RWPE2 (cell line): ENCODE results near the gene ELAVL4.

ENCODE experiments used
- ATAC-seq: fragments of 200-7000 bp; cut with Tn5 transposase; 3 replicates; pipeline ENCODE4 v1.9.1; 2021; ENCODE audit warnings: low read depth
- DNase-seq: peaks from one replicate; pipeline ENCODE4 v3.0.0-alpha.2; 2020; ENCODE audit warnings: low spot score
- H3K27ac ChIP-seq: fragments of 450-650 bp; 2 replicates; pipeline ENCODE4 v1.5.1; 2017; ENCODE audit warnings: mild to moderate bottlenecking; ENCODE audit not compliant: poor library complexity, severe bottlenecking
- H3K27me3 ChIP-seq: fragments of 250-450 bp; sonication (Bioruptor Pico); 2 replicates; pipeline ENCODE4 v1.5.1; 2021; ENCODE audit warnings: mild to moderate bottlenecking, moderate library complexity; ENCODE audit not compliant: insufficient read depth, poor library complexity, severe bottlenecking
- H3K36me3 ChIP-seq: fragments of 250-450 bp; sonication (Bioruptor Pico); 2 replicates; pipeline ENCODE4 v1.5.1; 2020; ENCODE audit warnings: low read depth, mild to moderate bottlenecking, moderate library complexity
- H3K4me1 ChIP-seq: fragments of 250-450 bp; sonication (Bioruptor Pico); 2 replicates; pipeline ENCODE4 v1.5.1; 2021; ENCODE audit warnings: mild to moderate bottlenecking, moderate library complexity; ENCODE audit not compliant: insufficient read depth, poor library complexity, severe bottlenecking
- H3K4me3 ChIP-seq: fragments of 250-450 bp; sonication (Bioruptor Pico); 2 replicates; pipeline ENCODE4 v1.5.1; 2021; ENCODE audit warnings: mild to moderate bottlenecking, moderate library complexity; ENCODE audit not compliant: severe bottlenecking
- H3K9me3 ChIP-seq: fragments of 250-450 bp; sonication (Bioruptor Pico); 2 replicates; pipeline ENCODE4 v1.5.1; 2021; ENCODE audit warnings: mild to moderate bottlenecking, moderate library complexity; ENCODE audit not compliant: severe bottlenecking
- CTCF ChIP-seq: fragments of 450-650 bp; IDR thresholded peaks from one replicate; pipeline ENCODE4 v1.5.1; 2017; ENCODE audit warnings: mild to moderate bottlenecking, moderate library complexity; ENCODE audit not compliant: poor library complexity, severe bottlenecking

ELAVL4 gene

GRCh38 chr1:50097791-50098190 is 10.9 kb upstream of the ELAVL4 start:
- H3K9me3 ChIP-seq = no peaks in the 10 kb centered on the region
- no peak overlapping the region for H3K27ac ChIP-seq
- no peaks in the 10 kb centered on the region for H3K36me3 ChIP-seq
- no peaks in the 10 kb centered on the region for H3K4me1 ChIP-seq
- no peak for TF ChIP-seq CTCF
- H3K27me3 ChIP-seq = no peaks in the 10 kb centered on the region
- H3K4me3 ChIP-seq = no peak overlapping the region
- no peak for ATAC-seq
- DNase-seq = no peak

DNA sequence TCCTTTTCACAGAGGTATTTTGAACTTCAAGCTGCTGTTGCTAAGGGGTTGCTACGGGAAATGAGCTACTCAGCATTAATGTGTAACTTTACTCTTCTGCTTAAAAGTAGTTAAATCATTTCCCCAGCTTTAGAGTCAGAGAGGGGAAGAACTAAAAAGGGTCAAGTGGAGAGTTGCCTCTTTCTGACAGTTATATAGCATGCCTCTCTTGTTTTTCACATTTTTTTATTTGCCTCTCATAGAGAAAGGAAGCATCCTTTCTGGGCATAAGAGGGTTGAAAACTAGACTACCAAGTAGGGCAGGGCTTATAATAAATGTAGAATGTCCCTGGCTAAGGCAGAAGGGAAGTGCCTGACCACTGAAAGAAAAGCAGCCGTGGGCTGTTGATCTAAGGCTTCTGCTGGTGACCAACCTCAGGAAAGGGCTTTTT is 10.1 kb upstream of the ELAVL4 start:
- Histone ChIP-seq H3K27ac (no peak overlapping the region), H3K27me3 (no peaks in the 10 kb centered on the region), H3K36me3 (no peaks in the 10 kb centered on the region), H3K4me3 (no peak overlapping the region), H3K4me1 (no peaks in the 10 kb centered on the region), H3K9me3 (no peaks in the 10 kb centered on the region)
- ATAC-seq = no peak
- no peak for TF ChIP-seq CTCF
- DNase-seq = no peak

GRCh38 chr1:50099654-50100053 is 9.1 kb upstream of the ELAVL4 start:
- H3K4me3 ChIP-seq = no peak overlapping the region
- DNase-seq = no peak
- no peak for ATAC-seq
- no peak overlapping the region for H3K27ac ChIP-seq
- no peaks in the 10 kb centered on the region for H3K36me3 ChIP-seq
- no peaks in the 10 kb centered on the region for H3K4me1 ChIP-seq
- no peaks in the 10 kb centered on the region for H3K9me3 ChIP-seq
- no peak for TF ChIP-seq CTCF
- no peaks in the 10 kb centered on the region for H3K27me3 ChIP-seq

DNA sequence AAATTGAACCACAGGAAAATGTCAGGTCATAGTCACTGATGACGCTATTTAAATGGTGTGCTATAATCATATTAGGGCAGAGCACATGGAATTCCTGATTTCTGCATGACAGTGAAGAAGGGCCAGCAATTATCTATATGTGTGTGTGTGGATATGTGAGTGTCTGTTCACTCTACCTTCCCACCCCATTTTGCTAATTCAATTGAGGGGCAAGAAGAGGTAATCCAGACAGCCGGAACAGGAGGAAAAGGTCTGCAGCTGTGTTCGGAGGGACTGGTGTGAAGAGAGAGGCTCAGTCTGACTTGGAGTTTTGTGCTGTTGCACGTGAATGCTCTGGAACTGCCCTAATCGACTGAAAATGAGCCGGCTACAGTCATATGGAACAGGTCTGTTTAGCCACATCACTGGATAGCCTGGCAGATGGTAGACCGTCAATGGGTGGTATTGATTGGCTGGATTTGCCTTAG is 5.1 kb upstream of the ELAVL4 start:
- H3K36me3 ChIP-seq = no peaks in the 10 kb centered on the region
- H3K4me1 ChIP-seq = no peaks in the 10 kb centered on the region
- H3K27ac ChIP-seq = no peak overlapping the region
- peaks cover 13% of the 10 kb centered on the region for H3K27me3 ChIP-seq
- DNase-seq (no peak), ATAC-seq (no peak)
- no peaks in the 10 kb centered on the region for H3K9me3 ChIP-seq
- no peak overlapping the region for H3K4me3 ChIP-seq
- no peak for TF ChIP-seq CTCF

- Histone ChIP-seq H3K27me3 (peaks cover 28% of the 10 kb centered on the region), H3K27ac (no peak overlapping the region), H3K4me3 (no peak overlapping the region), H3K9me3 (no peaks in the 10 kb centered on the region), H3K36me3 (no peaks in the 10 kb centered on the region), H3K4me1 (no peaks in the 10 kb centered on the region)
- TF ChIP-seq CTCF = no peak
- no peak for ATAC-seq
- no peak for DNase-seq
Measured at GRCh38 chr1:50105433-50105832, 3.3 kb upstream of the ELAVL4 start.
